ENCODE measurements around the gene EPB41L3. TPM values are rescaled to one million over a fixed set of nuclear protein-coding genes. Genes with fewer than 3 reads are reported as not detected.

EPB41L3 gene
- total and polyA plus RNA-seq, 11 donors: 2.7 to 45.6 (median 7.9) TPM

DNA sequence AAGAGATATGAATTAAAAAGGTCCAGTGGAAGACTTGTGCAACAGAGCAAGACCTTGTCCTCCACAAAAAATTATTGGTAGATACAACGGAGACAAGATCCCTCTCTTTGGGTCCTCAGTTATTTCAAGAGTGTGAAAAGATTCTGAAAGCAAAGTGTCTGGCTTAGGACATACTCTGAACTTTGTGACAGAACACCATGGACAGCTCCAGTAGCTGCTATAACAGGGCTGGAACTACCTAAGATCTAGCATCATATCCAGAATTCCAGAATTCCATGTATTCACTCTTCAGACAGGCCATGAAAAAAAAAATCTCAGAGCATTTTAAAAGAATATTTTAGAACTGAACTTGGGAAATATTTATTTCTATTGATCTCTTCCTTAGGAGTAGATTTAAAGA is 173.5 kb downstream of the EPB41L3 start:
- WGBS, 4 donors: 73 to 78% (median 77%) methylated on average over 1 of the region's 1 CpG

DNA sequence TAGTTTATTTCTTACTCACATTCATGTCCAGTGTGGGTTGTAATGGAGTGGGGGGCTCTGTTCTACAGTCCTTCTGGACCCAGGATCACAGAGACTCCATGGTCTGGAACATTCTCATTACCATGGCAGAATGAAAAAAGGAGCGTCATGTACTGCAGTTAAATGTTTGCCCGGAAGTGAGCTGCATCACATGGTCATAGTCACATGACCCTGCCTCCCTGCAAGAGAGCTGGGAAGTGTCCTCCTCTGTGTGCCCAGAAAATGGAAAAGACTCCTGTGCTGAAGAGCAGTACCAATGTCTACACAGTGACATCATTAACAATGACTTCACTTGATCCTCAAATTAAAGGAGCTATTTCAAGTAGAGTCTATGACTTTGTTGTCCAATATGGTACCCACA is 174.3 kb downstream of the EPB41L3 start:
- TF ChIP-seq, protein P1, sequence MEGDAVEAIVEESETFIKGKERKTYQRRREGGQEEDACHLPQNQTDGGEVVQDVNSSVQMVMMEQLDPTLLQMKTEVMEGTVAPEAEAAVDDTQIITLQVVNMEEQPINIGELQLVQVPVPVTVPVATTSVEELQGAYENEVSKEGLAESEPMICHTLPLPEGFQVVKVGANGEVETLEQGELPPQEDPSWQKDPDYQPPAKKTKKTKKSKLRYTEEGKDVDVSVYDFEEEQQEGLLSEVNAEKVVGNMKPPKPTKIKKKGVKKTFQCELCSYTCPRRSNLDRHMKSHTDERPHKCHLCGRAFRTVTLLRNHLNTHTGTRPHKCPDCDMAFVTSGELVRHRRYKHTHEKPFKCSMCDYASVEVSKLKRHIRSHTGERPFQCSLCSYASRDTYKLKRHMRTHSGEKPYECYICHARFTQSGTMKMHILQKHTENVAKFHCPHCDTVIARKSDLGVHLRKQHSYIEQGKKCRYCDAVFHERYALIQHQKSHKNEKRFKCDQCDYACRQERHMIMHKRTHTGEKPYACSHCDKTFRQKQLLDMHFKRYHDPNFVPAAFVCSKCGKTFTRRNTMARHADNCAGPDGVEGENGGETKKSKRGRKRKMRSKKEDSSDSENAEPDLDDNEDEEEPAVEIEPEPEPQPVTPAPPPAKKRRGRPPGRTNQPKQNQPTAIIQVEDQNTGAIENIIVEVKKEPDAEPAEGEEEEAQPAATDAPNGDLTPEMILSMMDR (IDR thresholded peaks at IDR 0.05): no peak
- no peak for TF ChIP-seq POLR2A (IDR thresholded peaks at IDR 0.05)
- no peak for ATAC-seq
- no peak for DNase-seq
- no peaks in the 10 kb centered on the region for H3K27me3 ChIP-seq
- H3K4me3 ChIP-seq: no peak overlapping the region
- intact Hi-C loops (cut with DNase I): no loop called here
- no peak overlapping the region for H3K27ac ChIP-seq
- H3K4me1 ChIP-seq: no peaks in the 10 kb centered on the region
- H3K9me3 ChIP-seq: no peaks in the 10 kb centered on the region
- whole genome bisulfite sequencing, 4 donors: 71 to 81% (median 78%) methylated on average over 2 of the region's 2 CpGs
- H3K36me3 ChIP-seq: no peaks in the 10 kb centered on the region

More for the DNA sequence above, 173.5 kb downstream of the EPB41L3 start:
- no peak for TF ChIP-seq POLR2A (IDR thresholded peaks at IDR 0.05)
- TF ChIP-seq, protein P1 (IDR thresholded peaks at IDR 0.05): no peak
- Histone ChIP-seq H3K27ac (no peak overlapping the region), H3K27me3 (no peaks in the 10 kb centered on the region), H3K36me3 (no peaks in the 10 kb centered on the region), H3K4me1 (no peaks in the 10 kb centered on the region), H3K9me3 (no peaks in the 10 kb centered on the region), H3K4me3 (no peak overlapping the region)
- DNase-seq (no peak), ATAC-seq (no peak)
- intact Hi-C loops (cut with DNase I): no loop called here

DNA sequence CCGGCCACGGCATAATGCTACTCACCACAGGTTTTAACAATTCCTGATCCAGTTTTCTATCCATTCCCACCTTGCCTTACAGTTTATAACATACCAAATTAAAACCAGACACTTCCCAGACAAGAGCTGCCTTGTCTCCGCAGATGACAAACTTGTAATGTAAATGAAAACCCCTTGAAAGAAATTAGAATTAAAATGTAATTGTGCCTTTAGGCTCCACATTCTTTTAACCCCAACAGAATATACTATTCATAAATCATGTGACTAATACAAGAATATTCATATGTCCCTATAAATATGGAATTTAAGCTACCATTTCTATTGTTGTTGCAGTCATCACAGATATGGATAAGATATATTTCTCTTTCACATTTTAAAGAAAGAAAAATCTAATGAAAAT is 178.4 kb downstream of the EPB41L3 start:
- WGBS, 4 donors: 69 to 85% (median 75%) methylated on average over 3 of the region's 3 CpGs

DNA sequence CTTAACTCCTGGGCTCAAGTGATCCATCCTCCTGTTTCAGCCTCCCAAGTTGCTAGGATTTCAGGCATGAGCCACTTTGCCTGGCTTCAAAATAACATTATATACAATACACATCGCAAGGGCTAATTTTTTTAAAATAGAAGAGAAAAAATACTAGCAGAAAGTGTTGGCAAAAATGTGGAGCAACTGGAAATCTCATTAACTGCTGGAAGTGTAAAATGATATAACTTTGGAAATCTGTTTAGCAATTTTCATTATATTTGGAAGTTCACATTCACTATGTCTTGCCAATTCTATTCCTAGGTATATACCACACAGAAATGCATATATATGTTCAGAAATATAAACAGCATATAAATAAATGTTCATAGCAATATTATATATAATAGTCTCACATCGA is 193.2 kb downstream of the EPB41L3 start:
- Histone ChIP-seq H3K9me3 (peaks cover 0 to 8% (median 0%) of the 10 kb centered on the region in 12 donors), H3K27me3 (no peaks in the 10 kb centered on the region), H3K36me3 (no peaks in the 10 kb centered on the region), H3K27ac (no peak overlapping the region), H3K4me1 (no peaks in the 10 kb centered on the region), H3K4me3 (no peak overlapping the region)
- ATAC-seq (no peak), DNase-seq (no peak)
- TF ChIP-seq, protein P1 (IDR thresholded peaks at IDR 0.05): no peak
- no peak for TF ChIP-seq POLR2A (IDR thresholded peaks at IDR 0.05)
- 79 to 85% (median 83%) methylated on average over 2 of the region's 2 CpGs for WGBS, 4 donors
- intact Hi-C loops (cut with DNase I): no loop called here

More for the DNA sequence above, 178.4 kb downstream of the EPB41L3 start:
- H3K27me3 ChIP-seq: no peaks in the 10 kb centered on the region
- no peaks in the 10 kb centered on the region for H3K4me1 ChIP-seq
- TF ChIP-seq, protein P1 (IDR thresholded peaks at IDR 0.05): no peak
- TF ChIP-seq POLR2A (IDR thresholded peaks at IDR 0.05): no peak
- no peaks in the 10 kb centered on the region for H3K9me3 ChIP-seq
- no peaks in the 10 kb centered on the region for H3K36me3 ChIP-seq
- ATAC-seq (no peak), DNase-seq (no peak)
- no peak overlapping the region for H3K27ac ChIP-seq
- intact Hi-C loops (cut with DNase I): no loop called here
- H3K4me3 ChIP-seq: no peak overlapping the region

Other genes starting within 250 kb of the EPB41L3 start
- 1 to 10 TPM; 5.4 to 9.5 (median 6.7) TPM for gene ZBTB14, start 248.3 kb downstream of the EPB41L3 start, total RNA-seq
- 1 to 10 TPM; 2.3 to 3.9 TPM for gene ZBTB14, start 248.3 kb downstream of the EPB41L3 start, polyA plus RNA-seq